H1 (cell line): ENCODE measurements around the gene ELSPBP1. TPM values are rescaled to one million over a fixed set of nuclear protein-coding genes. Genes with fewer than 3 reads are reported as not detected.
"Not testable (repeated sequence)": the region's sequence is repeated elsewhere in the genome, so short reads cannot be mapped to it uniquely, and the experiment has no call there.

Experiments used
- CTCF ChIA-PET: fragments of 300-600 bp; sonication (Branson Sonifier 250); formaldehyde crosslinking; loops from one replicate; lab custom pipeline; 2021; ENCODE audit not compliant: partially characterized antibody; lab: Charles Lee
- POLR2A ChIA-PET: fragments of 300-600 bp; sonication (Branson Sonifier 250); formaldehyde crosslinking; loops from one replicate; lab custom pipeline; 2021; ENCODE audit warnings: inconsistent platforms; ENCODE audit not compliant: partially characterized antibody; lab: Charles Lee
- DNase-seq, 2 experiments: peaks; one replicate each; pipeline versions ENCODE4 v3.0.0 to v3.0.0-alpha.2; 2010 to 2022; ENCODE audit warnings: low spot score in 2 of 2, low read depth in 1 of 2, mixed read lengths in 1 of 2
- FAIRE-seq: peaks from 2 replicates; lab custom pipeline; 2011; peaks lifted over from hg19 to GRCh38; lab: Jason Lieb, UNC
- H2AFZ ChIP-seq: 2 replicates; pipeline ENCODE4 v1.8.1; 2012; ENCODE audit warnings: low read length, inconsistent platforms
- H2AK5ac ChIP-seq: 2 replicates; pipeline ENCODE4 v1.6.1; 2013; ENCODE audit warnings: low read depth, low read length
- H2BK120ac ChIP-seq: replicated peaks from 2 replicates; pipeline ENCODE3; 2013; ENCODE audit warnings: low read depth, low read length, inconsistent platforms
- H2BK12ac ChIP-seq: 2 replicates; pipeline ENCODE4 v1.6.1; 2013; ENCODE audit warnings: low read depth, low read length
- H2BK15ac ChIP-seq: 2 replicates; pipeline ENCODE4 v1.6.1; 2013; ENCODE audit warnings: low read length
- H2BK20ac ChIP-seq: 2 replicates; pipeline ENCODE4 v1.6.1; 2013; ENCODE audit warnings: low read length
- H2BK5ac ChIP-seq: 2 replicates; pipeline ENCODE4 v1.6.1; 2013; ENCODE audit warnings: low read depth, low read length
- H3K14ac ChIP-seq: 2 replicates; pipeline ENCODE4 v1.6.1; 2013; ENCODE audit warnings: inconsistent platforms; ENCODE audit not compliant: insufficient read length
- H3K18ac ChIP-seq: 2 replicates; pipeline ENCODE4 v1.6.1; 2013; ENCODE audit warnings: low read length; ENCODE audit errors: extremely low read depth
- H3K23ac ChIP-seq: 2 replicates; pipeline ENCODE4 v1.6.1; 2013; ENCODE audit warnings: inconsistent platforms; ENCODE audit not compliant: insufficient read length
- H3K23me2 ChIP-seq: 2 replicates; pipeline ENCODE4 v1.6.1; 2013; ENCODE audit warnings: low read depth, low read length
- H3K27ac ChIP-seq: 2 replicates; pipeline ENCODE4 v1.6.1; 2011; ENCODE audit warnings: low read depth, low read length, inconsistent platforms
- H3K27me3 ChIP-seq, 4 experiments: replicated peaks in 1 of 4; 1 replicate in 1 of 4; 2 replicates in 3 of 4; pipeline versions ENCODE4 v1.6.1 to v1.8.1; 2011 to 2013; ENCODE audit warnings: low read length in 3 of 4, mild to moderate bottlenecking in 3 of 4, inconsistent platforms in 2 of 4, mixed read lengths in 2 of 4, moderate library complexity in 1 of 4; ENCODE audit not compliant: control insufficient read depth in 3 of 4, insufficient read depth in 3 of 4; ENCODE audit errors: extremely low read depth in 1 of 4
- H3K36me3 ChIP-seq, 4 experiments: 2 replicates each; pipeline versions ENCODE4 v1.6.1 to v1.8.1; 2011 to 2013; ENCODE audit warnings: mild to moderate bottlenecking in 4 of 4, low read length in 3 of 4, moderate library complexity in 2 of 4, control low read depth in 1 of 4, inconsistent platforms in 1 of 4; ENCODE audit not compliant: insufficient read depth in 4 of 4, control insufficient read depth in 2 of 4
- H3K4ac ChIP-seq: replicated peaks from 2 replicates; pipeline ENCODE3; 2013; ENCODE audit warnings: low read length, low read depth, mixed read lengths, inconsistent platforms; ENCODE audit not compliant: insufficient read length
- H3K4me1 ChIP-seq, 4 experiments: replicated peaks in 1 of 4; 1 replicate in 1 of 4; 2 replicates in 3 of 4; pipeline versions ENCODE4 v1.6.1 to v1.8.1; 2011 to 2013; ENCODE audit warnings: low read length in 3 of 4, inconsistent platforms in 2 of 4, mixed read lengths in 1 of 4; ENCODE audit not compliant: insufficient read depth in 4 of 4, control insufficient read depth in 3 of 4
- H3K4me2 ChIP-seq, 2 experiments: 2 replicates each; pipeline versions ENCODE4 v1.6.1 to v1.8.1; 2011 to 2013; ENCODE audit warnings: low read depth in 2 of 2, low read length in 2 of 2, control low read depth in 1 of 2, inconsistent platforms in 1 of 2, mild to moderate bottlenecking in 1 of 2; ENCODE audit not compliant: insufficient read depth in 1 of 2
- H3K4me3 ChIP-seq, 4 experiments: fragments of 200-600, 300-600 bp in 1 of 4; sonication (generic), shearing (Covaris generic), sonication (Bioruptor Twin) in 1 of 4; 2 replicates each; pipeline versions ENCODE4 v1.5.1 to v1.8.1; 2011 to 2016; ENCODE audit warnings: low read length in 4 of 4, low read depth in 3 of 4, control low read depth in 2 of 4, inconsistent platforms in 2 of 4, mild to moderate bottlenecking in 2 of 4, mixed read lengths in 1 of 4, moderate library complexity in 1 of 4; ENCODE audit not compliant: insufficient read depth in 2 of 4; ENCODE audit errors: extremely low read depth in 1 of 4
- H3K56ac ChIP-seq: replicated peaks from 2 replicates; pipeline ENCODE3; 2013; ENCODE audit warnings: low read depth, mild to moderate bottlenecking, mixed read lengths, low read length, inconsistent platforms; ENCODE audit not compliant: insufficient read length
- H3K79me1 ChIP-seq: 2 replicates; pipeline ENCODE4 v1.6.1; 2013; ENCODE audit warnings: low read depth, low read length, control low read depth
- H3K79me2 ChIP-seq, 2 experiments: 2 replicates each; pipeline versions ENCODE4 v1.6.1 to v1.8.1; 2012 to 2013; ENCODE audit warnings: low read length in 2 of 2, mild to moderate bottlenecking in 2 of 2, inconsistent platforms in 1 of 2; ENCODE audit not compliant: insufficient read depth in 2 of 2, control insufficient read depth in 1 of 2
- H3K9ac ChIP-seq, 4 experiments: replicated peaks in 1 of 4; 1 replicate in 1 of 4; 2 replicates in 3 of 4; pipeline versions ENCODE4 v1.6.1 to v1.8.1; 2011 to 2013; ENCODE audit warnings: low read depth in 3 of 4, low read length in 3 of 4, control low read depth in 2 of 4, mild to moderate bottlenecking in 2 of 4, moderate library complexity in 2 of 4, inconsistent platforms in 1 of 4; ENCODE audit errors: extremely low read depth in 1 of 4
- H3K9me3 ChIP-seq, 2 experiments: 2 replicates each; pipeline versions ENCODE4 v1.6.1 to v1.8.1; 2012 to 2013; ENCODE audit warnings: mild to moderate bottlenecking in 2 of 2, moderate library complexity in 2 of 2, control low read depth in 1 of 2, inconsistent platforms in 1 of 2, low read depth in 1 of 2, low read length in 1 of 2, mixed read lengths in 1 of 2; ENCODE audit not compliant: insufficient read depth in 2 of 2
- H4K20me1 ChIP-seq, 2 experiments: replicated peaks in 1 of 2; 2 replicates each; pipeline versions ENCODE3 to v1.8.1; 2011 to 2013; ENCODE audit warnings: inconsistent platforms in 2 of 2, low read length in 2 of 2, mild to moderate bottlenecking in 1 of 2; ENCODE audit not compliant: insufficient read depth in 2 of 2, control insufficient read depth in 1 of 2
- H4K5ac ChIP-seq: 2 replicates; pipeline ENCODE4 v1.6.1; 2013; ENCODE audit warnings: low read length, low read depth, mixed read lengths, inconsistent platforms; ENCODE audit not compliant: insufficient read length
- H4K8ac ChIP-seq: 2 replicates; pipeline ENCODE4 v1.8.0; 2013; ENCODE audit warnings: mild to moderate bottlenecking, moderate library complexity, low read length, inconsistent platforms; ENCODE audit not compliant: insufficient read depth; ENCODE audit errors: extremely low read depth
- H4K91ac ChIP-seq: replicated peaks from 2 replicates; pipeline ENCODE3; 2013; ENCODE audit warnings: low read length, mixed read lengths, inconsistent platforms; ENCODE audit not compliant: insufficient read length
- WGBS, 2 experiments: shearing (Covaris generic) in 1 of 2; methylation state at CpG; one replicate each; pipeline versions ENCODE4 v1.1.6 to v1.1.7; 2013 to 2015; ENCODE audit warnings: low lambda C conversion rate in 2 of 2, mixed read lengths in 2 of 2, inconsistent platforms in 1 of 2, low coverage in 1 of 2, missing lambda C conversion rate in 1 of 2; ENCODE audit not compliant: insufficient replicate concordance in 2 of 2, insufficient coverage in 1 of 2, insufficient read length in 1 of 2; ENCODE audit errors: extremely low coverage in 1 of 2, missing lambda C conversion rate in 1 of 2; 5-methylcytosine and 5-hydroxymethylcytosine counted together
- polyA plus RNA-seq, 7 experiments: library from polyadenylated mRNA; depleted of rRNA in 3 of 7; stranded (reverse) in 5 of 7; unstranded in 2 of 7; fragments of >200 nt in 5 of 7; fragments of 200-250 nt in 2 of 7; gene quantifications; 1 replicate in 5 of 7; 2 replicates in 1 of 7; 4 replicates in 1 of 7; pipeline versions ENCODE4 v1.2.1 to v1.2.3, GENCODE V29; 2011 to 2013; ENCODE audit warnings: missing spikeins in 2 of 7, mixed read lengths in 2 of 7
- total RNA-seq: library from RNA; stranded (reverse); fragmentation: NEBNext Ultra II Directional; extraction: Animal tissue kit (Norgen Biotek cat#: 25700); gene quantifications from 2 replicates; pipeline ENCODE4 v1.2.1, GENCODE V29; 2021

ELSPBP1 gene
- total and polyA plus RNA-seq, 2 of the 8 experiments (the other 6 are each of a cell fraction or from before 2014, with no cell fraction given) = not detected

DNA sequence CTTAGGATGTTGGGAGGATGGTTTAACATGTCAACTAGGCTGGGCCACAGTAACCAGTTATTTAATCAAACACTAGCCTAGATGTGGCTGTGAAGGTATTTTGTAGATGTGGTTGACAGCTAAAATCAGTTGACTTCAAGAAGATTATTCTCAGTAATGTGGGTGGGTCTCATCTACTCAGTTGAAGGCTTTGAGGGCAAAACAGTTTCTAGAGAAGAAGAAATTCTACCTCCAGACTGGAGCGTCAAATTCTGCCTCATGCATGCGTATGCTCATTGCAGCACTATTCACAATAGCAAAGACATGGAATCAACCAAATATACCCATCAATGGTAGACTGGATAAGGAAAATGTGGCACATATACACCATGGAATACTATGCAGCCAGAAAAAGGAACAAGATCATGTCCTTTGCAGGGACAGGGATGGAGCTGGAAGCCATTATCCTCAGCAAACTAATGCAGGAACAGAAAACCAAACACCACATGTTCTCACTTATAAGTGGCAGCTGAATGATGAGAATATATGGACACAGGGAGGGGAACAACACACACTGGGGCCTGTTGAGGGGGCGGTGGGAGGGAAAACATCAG is 75.8 kb downstream of the ELSPBP1 start:
- not testable (repeated sequence) for H4K91ac ChIP-seq, H3K4me3 ChIP-seq, H4K20me1 ChIP-seq, DNase-seq, H2BK15ac ChIP-seq, H3K23me2 ChIP-seq, H3K4me1 ChIP-seq, H3K9me3 ChIP-seq, H3K56ac ChIP-seq, H3K79me2 ChIP-seq, H3K14ac ChIP-seq, H3K36me3 ChIP-seq, H2BK5ac ChIP-seq, H2BK120ac ChIP-seq, H3K79me1 ChIP-seq, H3K4me2 ChIP-seq, FAIRE-seq, H3K23ac ChIP-seq, H2BK20ac ChIP-seq, H3K9ac ChIP-seq, H2AK5ac ChIP-seq, H2AFZ ChIP-seq, H3K27ac ChIP-seq, H2BK12ac ChIP-seq, H3K4ac ChIP-seq, H3K18ac ChIP-seq, H3K27me3 ChIP-seq, H4K5ac ChIP-seq, H4K8ac ChIP-seq
- WGBS, 2 experiments = 84% methylated on average over 3 of the region's 3 CpGs; no CpG with 5 or more reads in 1 of the 2 experiments
- CTCF ChIA-PET = interaction anchor here (0.7 to 1.9 kb wide), 14 partner anchors 10 to 133 kb away, joined by 3 to 17 read pairs (median 4); no protein-coding TSS in a partner anchor
- POLR2A ChIA-PET = interaction anchor here (0.6 to 1.0 kb wide), 4 partner anchors 9 to 107 kb away, joined by 3 read pairs; no protein-coding TSS in a partner anchor

Other genes starting within 250 kb of the ELSPBP1 start
- gene NOP53, start 249.1 kb upstream of the ELSPBP1 start, total RNA-seq = 245 and 262 TPM in 2 replicates
- 107 and 220 TPM in 2 replicates for gene NOP53, start 249.1 kb upstream of the ELSPBP1 start, polyA plus RNA-seq (2011; rRNA removed)
- 361 and 371 TPM in 2 replicates for gene SELENOW, start 215.9 kb upstream of the ELSPBP1 start, total RNA-seq
- gene SELENOW, start 215.9 kb upstream of the ELSPBP1 start, polyA plus RNA-seq (2011; rRNA removed) = 588 and 709 TPM in 2 replicates
- gene TPRX1, start 190.1 kb upstream of the ELSPBP1 start, total RNA-seq = not detected in 2 replicates
- 0.03 and 0.05 TPM in 2 replicates for gene TPRX1, start 190.1 kb upstream of the ELSPBP1 start, polyA plus RNA-seq (2011; rRNA removed)
- gene CRX, start 172.7 kb upstream of the ELSPBP1 start, total RNA-seq = not detected in 2 replicates
- 0.06 and 0.08 TPM in 2 replicates for gene CRX, start 172.7 kb upstream of the ELSPBP1 start, polyA plus RNA-seq (2011; rRNA removed)
- not detected in 2 replicates for gene TPRX2, start 135.4 kb upstream of the ELSPBP1 start, total RNA-seq
- not detected in 2 replicates for gene TPRX2, start 135.4 kb upstream of the ELSPBP1 start, polyA plus RNA-seq (2011; rRNA removed)
- not detected in 2 replicates for gene SULT2A1, start 108.3 kb upstream of the ELSPBP1 start, total RNA-seq
- gene SULT2A1, start 108.3 kb upstream of the ELSPBP1 start, polyA plus RNA-seq (2011; rRNA removed) = not detected in 2 replicates
- not detected in 2 replicates for gene BSPH1, start 2.5 kb upstream of the ELSPBP1 start, total RNA-seq
- not detected in 2 replicates for gene BSPH1, start 2.5 kb upstream of the ELSPBP1 start, polyA plus RNA-seq (2011; rRNA removed)
- gene CABP5, start 49.4 kb downstream of the ELSPBP1 start, total RNA-seq = not detected in 2 replicates
- not detected in 2 replicates for gene CABP5, start 49.4 kb downstream of the ELSPBP1 start, polyA plus RNA-seq (2011; rRNA removed)
- gene PLA2G4C, start 116.2 kb downstream of the ELSPBP1 start, total RNA-seq = 14.9 and 17.5 TPM in 2 replicates
- gene PLA2G4C, start 116.2 kb downstream of the ELSPBP1 start, polyA plus RNA-seq (2011; rRNA removed) = 14.9 and 20.5 TPM in 2 replicates
- 97.7 and 113 TPM in 2 replicates for gene LIG1, start 175.7 kb downstream of the ELSPBP1 start, total RNA-seq
- gene LIG1, start 175.7 kb downstream of the ELSPBP1 start, polyA plus RNA-seq (2011; rRNA removed) = 67.6 and 87.0 TPM in 2 replicates
- gene ZSWIM9, start 176.0 kb downstream of the ELSPBP1 start, total RNA-seq = 10.1 and 10.4 TPM in 2 replicates
- 1.5 and 3.8 TPM in 2 replicates for gene ZSWIM9, start 176.0 kb downstream of the ELSPBP1 start, polyA plus RNA-seq (2011; rRNA removed)